BE2C (cell line): ENCODE measurements around the gene MMP3.

Experiments
- DNase-seq: peaks from one replicate; pipeline ENCODE4 v3.0.0-alpha.2; 2020
- H3K27me3 ChIP-seq: fragments of 250-450 bp; sonication (Bioruptor Pico); 2 replicates; pipeline ENCODE4 v1.5.1; 2020; ENCODE audit warnings: mild to moderate bottlenecking
- H3K36me3 ChIP-seq: fragments of 250-450 bp; sonication (Bioruptor Pico); 2 replicates; pipeline ENCODE4 v1.5.1; 2020; ENCODE audit warnings: mild to moderate bottlenecking
- H3K4me1 ChIP-seq: fragments of 250-450 bp; sonication (Bioruptor Pico); 2 replicates; pipeline ENCODE4 v1.5.1; 2020
- H3K4me3 ChIP-seq: 2 replicates; pipeline ENCODE4 v1.5.1; 2011; ENCODE audit warnings: low read depth, low read length
- H3K9me3 ChIP-seq: fragments of 250-450 bp; sonication (Bioruptor Pico); 2 replicates; pipeline ENCODE4 v1.5.1; 2020
- CTCF ChIP-seq: IDR thresholded peaks from 2 replicates; pipeline ENCODE4 v1.5.1; 2012; ENCODE audit warnings: mild to moderate bottlenecking, low read depth, low read length

MMP3 gene

GRCh38 chr11:102850973-102851745 lies 7.8 kb upstream of the MMP3 start:
- no peak for TF ChIP-seq CTCF

GRCh38 chr11:102849311-102849710 lies 5.9 kb upstream of the MMP3 start:
- Histone ChIP-seq H3K4me3 (no peak overlapping the region), H3K36me3 (no peaks in the 10 kb centered on the region), H3K9me3 (no peaks in the 10 kb centered on the region), H3K4me1 (no peaks in the 10 kb centered on the region), H3K27me3 (peaks cover 3% of the 10 kb centered on the region; the same call in 1 of the 2 replicates)
- TF ChIP-seq CTCF = no peak
- no peak for DNase-seq

More at GRCh38 chr11:102850973-102851745, 7.8 kb upstream of the MMP3 start:
- Histone ChIP-seq H3K9me3 (no peaks in the 10 kb centered on the region), H3K36me3 (no peaks in the 10 kb centered on the region), H3K4me3 (no peak overlapping the region), H3K27me3 (peaks cover 3% of the 10 kb centered on the region; the same call in 1 of the 2 replicates), H3K4me1 (no peaks in the 10 kb centered on the region)
- no peak for DNase-seq

DNA sequence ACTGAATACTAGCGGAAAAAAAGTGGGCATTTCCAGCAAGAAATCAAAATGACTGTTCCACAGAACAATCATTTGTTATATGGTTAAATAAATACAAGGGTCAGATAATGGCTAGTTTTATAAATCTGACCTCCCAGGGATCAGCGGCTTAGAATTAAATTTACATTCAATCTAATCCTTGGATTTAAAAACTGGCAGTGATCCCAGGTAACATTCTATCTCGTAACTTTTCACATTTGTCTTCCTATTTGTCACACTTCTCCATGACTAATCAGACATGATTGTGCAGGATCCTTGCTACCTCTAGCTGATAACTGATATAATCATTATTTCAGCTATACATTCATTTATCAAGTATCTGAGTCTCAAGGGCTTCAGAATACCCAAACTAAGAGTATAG lies 2.9 kb upstream of the MMP3 start:
- Histone ChIP-seq H3K4me1 (no peaks in the 10 kb centered on the region), H3K4me3 (no peak overlapping the region), H3K9me3 (no peaks in the 10 kb centered on the region), H3K36me3 (no peaks in the 10 kb centered on the region), H3K27me3 (peaks cover 3% of the 10 kb centered on the region; the same call in 1 of the 2 replicates)
- TF ChIP-seq CTCF = no peak
- no peak for DNase-seq

GRCh38 chr11:102842930-102843329 lies 479 bp downstream of the MMP3 start:
- DNase-seq = no peak
- Histone ChIP-seq H3K4me1 (no peaks in the 10 kb centered on the region), H3K4me3 (no peak overlapping the region), H3K36me3 (no peaks in the 10 kb centered on the region), H3K9me3 (no peaks in the 10 kb centered on the region), H3K27me3 (no peaks in the 10 kb centered on the region)
- TF ChIP-seq CTCF = no peak

DNA sequence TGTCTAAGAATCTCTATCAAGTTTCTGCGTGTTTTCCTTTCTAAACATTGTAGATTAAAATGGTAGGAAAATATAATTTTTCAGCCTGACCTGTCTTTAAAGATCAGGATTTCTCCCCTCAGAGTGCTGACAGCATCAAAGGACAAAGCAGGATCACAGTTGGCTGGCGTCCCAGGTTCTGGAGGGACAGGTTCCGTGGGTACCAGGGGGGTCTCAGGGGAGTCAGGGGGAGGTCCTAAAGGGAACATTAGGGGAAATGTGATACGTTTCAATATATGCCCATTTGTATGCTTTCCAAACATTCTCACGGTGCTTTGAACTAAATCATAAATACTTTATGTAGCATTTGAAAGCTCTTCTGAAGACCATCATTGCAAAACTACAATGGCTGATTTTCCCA lies 3.4 kb downstream of the MMP3 start:
- no peak overlapping the region for H3K4me3 ChIP-seq
- no peak for DNase-seq
- no peaks in the 10 kb centered on the region for H3K27me3 ChIP-seq
- no peaks in the 10 kb centered on the region for H3K9me3 ChIP-seq
- no peaks in the 10 kb centered on the region for H3K36me3 ChIP-seq
- no peaks in the 10 kb centered on the region for H3K4me1 ChIP-seq
- TF ChIP-seq CTCF = no peak

DNA sequence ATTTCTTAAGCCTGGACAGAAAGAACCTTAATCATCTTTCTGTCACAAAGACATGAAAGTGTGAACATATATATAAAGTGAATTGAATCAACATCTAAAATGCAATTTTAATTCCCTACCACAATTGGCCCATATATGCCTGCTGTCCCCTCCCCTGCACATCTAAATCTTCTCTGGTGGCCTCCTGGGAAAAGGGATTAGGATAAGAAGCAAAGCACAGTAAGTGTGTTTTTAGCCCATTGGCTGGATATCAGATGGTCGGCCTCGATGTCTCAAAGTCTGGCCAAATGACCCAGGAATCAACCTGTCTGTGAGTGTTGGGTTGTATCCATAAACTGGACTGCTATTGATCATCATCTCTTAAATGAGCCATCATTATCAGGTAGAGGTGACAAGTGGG lies 5.8 kb downstream of the MMP3 start:
- DNase-seq = no peak
- Histone ChIP-seq H3K4me1 (no peaks in the 10 kb centered on the region), H3K9me3 (no peaks in the 10 kb centered on the region), H3K36me3 (no peaks in the 10 kb centered on the region), H3K27me3 (no peaks in the 10 kb centered on the region), H3K4me3 (no peak overlapping the region)
- no peak for TF ChIP-seq CTCF
